ENCODE results near the gene USP48. TPM values are rescaled to one million over a fixed set of nuclear protein-coding genes. Genes with fewer than 3 reads are reported as not detected.

Gene USP48
- total RNA-seq, 4 donors from 2014 or later, result 11.5 to 24.4 (median 14.5) TPM

DNA sequence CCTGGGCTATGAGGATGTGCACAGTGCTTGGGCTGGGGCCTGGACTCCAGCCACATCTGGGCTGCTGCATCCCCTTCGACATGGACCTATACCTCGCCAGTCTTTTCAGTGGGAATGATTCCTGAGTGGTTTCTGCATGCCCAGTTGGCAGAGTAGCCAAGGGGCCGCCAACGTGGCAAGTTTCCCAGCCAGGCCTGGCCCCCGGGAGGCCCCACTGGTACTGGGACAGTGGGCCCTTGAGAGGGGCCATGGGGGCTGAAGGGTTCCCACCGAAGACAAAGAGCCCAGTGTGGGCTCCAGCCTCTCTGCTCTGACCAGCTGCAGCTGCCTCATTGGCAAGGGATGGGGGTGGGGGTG, 129.2 kb downstream of the USP48 start:
- Histone ChIP-seq H3K4me3 (no peak overlapping the region), H3K27ac (no peak overlapping the region), H3K27me3 (peaks cover 20 to 28% (median 26%) of the 10 kb centered on the region in 3 donors), H3K9me3 (no peaks in the 10 kb centered on the region), H3K4me1 (no peaks in the 10 kb centered on the region), H3K36me3 (no peaks in the 10 kb centered on the region)
- no peak for DNase-seq
- intact Hi-C loops (cut with DNase I; ENCODE audit: low total_unique reads), result no loop called here
- in situ Hi-C loops (cut with MboI; ENCODE audit: low sequenced_read_pairs in 4 of 4), result loop anchor here in 1 of 4 donors (25.0 kb wide), 1 partner anchor 416 kb away; no protein-coding TSS in a partner anchor
- TF ChIP-seq, protein P1, sequence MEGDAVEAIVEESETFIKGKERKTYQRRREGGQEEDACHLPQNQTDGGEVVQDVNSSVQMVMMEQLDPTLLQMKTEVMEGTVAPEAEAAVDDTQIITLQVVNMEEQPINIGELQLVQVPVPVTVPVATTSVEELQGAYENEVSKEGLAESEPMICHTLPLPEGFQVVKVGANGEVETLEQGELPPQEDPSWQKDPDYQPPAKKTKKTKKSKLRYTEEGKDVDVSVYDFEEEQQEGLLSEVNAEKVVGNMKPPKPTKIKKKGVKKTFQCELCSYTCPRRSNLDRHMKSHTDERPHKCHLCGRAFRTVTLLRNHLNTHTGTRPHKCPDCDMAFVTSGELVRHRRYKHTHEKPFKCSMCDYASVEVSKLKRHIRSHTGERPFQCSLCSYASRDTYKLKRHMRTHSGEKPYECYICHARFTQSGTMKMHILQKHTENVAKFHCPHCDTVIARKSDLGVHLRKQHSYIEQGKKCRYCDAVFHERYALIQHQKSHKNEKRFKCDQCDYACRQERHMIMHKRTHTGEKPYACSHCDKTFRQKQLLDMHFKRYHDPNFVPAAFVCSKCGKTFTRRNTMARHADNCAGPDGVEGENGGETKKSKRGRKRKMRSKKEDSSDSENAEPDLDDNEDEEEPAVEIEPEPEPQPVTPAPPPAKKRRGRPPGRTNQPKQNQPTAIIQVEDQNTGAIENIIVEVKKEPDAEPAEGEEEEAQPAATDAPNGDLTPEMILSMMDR (IDR thresholded peaks at IDR 0.05 in 4 of 5, conservative IDR thresholded peaks at IDR 0.05 in 1 of 5), result no peak
- no peak for TF ChIP-seq POLR2A (IDR thresholded peaks at IDR 0.05)
- ATAC-seq, result no peak

DNA sequence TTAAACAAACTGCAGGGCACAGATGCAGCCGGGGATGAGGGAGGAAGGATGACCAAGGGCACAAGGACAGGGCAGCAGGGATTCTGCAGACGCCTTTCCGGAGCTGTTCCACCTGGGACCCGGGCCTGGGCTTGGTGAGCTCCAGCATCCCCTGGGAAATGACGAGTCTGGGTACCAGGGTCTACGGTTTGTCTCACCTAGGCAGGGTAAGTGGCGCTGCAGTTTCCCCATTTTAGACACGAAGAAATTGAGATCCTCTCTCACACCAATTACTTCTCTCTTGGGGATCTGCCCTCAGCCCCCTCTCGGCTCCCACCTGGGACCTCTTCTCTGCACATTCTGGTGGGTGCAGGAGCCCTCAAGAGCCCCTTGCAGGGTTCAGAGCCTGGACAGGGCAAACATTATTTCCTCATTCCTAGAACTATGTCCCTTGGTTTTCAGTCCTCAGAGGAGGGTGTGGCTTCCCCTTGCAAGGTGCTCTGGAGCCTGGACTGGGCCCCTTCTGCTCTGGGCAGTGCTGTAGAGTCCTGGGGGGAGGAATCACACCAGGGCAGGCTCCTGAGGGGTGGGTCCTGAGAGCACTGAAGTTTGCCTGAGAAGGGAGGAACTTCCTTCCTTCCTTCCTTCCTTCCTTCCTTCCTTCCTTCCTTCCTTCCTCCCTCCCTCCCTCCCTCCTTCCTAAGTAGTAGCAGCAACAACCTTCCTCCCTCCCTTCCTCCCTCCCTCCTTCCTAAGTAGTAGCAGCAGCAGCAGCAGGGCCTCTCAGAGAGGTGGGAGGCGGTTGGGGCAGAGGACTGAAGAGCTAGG, 129.8 kb downstream of the USP48 start:
- H3K4me1 ChIP-seq, result no peaks in the 10 kb centered on the region
- H3K27ac ChIP-seq, result no peak overlapping the region
- intact Hi-C loops (cut with DNase I; ENCODE audit: low total_unique reads), result no loop called here
- no peaks in the 10 kb centered on the region for H3K36me3 ChIP-seq
- no peaks in the 10 kb centered on the region for H3K9me3 ChIP-seq
- H3K4me3 ChIP-seq, result no peak overlapping the region
- in situ Hi-C loops (cut with MboI; ENCODE audit: low sequenced_read_pairs in 4 of 4), result loop anchor here in 1 of 4 donors (25.0 kb wide), 1 partner anchor 416 kb away; no protein-coding TSS in a partner anchor
- ATAC-seq (no peak), DNase-seq (no peak)
- TF ChIP-seq POLR2A (IDR thresholded peaks at IDR 0.05), result no peak
- TF ChIP-seq, protein P1 (IDR thresholded peaks at IDR 0.05 in 4 of 5, conservative IDR thresholded peaks at IDR 0.05 in 1 of 5), result no peak
- peaks cover 21 to 32% (median 30%) of the 10 kb centered on the region in 3 donors for H3K27me3 ChIP-seq

DNA sequence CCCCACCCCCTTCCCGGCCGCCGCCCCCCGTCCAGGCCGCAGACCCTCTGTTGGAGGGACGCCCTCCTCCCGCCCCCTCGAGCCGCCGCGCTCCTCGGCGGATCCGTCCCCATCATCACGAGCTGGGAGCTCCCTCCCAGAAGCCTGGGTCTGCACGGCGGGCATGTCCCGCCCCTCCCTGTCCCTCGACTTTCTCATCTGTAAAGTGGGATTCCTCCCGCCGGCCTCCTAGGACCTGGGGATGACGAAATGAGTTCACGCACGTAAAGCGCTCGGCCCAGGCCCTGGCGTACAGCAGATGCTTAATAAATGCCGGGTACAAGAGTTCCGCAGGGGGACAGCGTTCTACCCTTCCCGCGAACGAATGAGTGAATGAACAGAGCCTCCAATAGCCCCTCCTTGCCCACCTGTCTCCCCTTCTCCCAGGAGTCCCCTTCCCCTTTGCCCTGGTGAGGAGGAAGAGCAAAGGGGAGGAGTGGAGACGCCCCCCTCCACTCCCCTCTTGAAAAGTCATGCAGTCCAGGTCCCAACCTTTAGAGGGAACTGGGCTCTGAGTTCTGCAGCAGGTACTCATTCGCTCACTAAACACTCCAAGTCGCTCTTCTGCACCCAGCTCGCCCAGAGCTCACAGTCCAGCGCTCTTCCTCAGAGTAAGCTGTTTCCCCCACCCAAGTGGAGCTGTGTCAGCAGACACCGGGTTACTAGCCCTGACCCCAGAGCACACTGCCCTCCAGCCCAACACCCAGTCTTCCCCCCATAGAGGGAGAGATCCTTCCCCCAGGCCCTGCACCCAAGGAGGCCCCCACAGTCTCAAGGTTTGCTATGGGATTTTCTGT, 130.6 kb downstream of the USP48 start:
- no peak overlapping the region for H3K4me3 ChIP-seq
- no peaks in the 10 kb centered on the region for H3K36me3 ChIP-seq
- H3K4me1 ChIP-seq, result no peaks in the 10 kb centered on the region
- ATAC-seq (no peak), DNase-seq (no peak)
- TF ChIP-seq, protein P1 (IDR thresholded peaks at IDR 0.05 in 4 of 5, conservative IDR thresholded peaks at IDR 0.05 in 1 of 5), result no peak
- TF ChIP-seq POLR2A (IDR thresholded peaks at IDR 0.05), result no peak
- no peak overlapping the region for H3K27ac ChIP-seq
- H3K27me3 ChIP-seq, result peaks cover 28 to 32% (median 30%) of the 10 kb centered on the region in 3 donors
- no peaks in the 10 kb centered on the region for H3K9me3 ChIP-seq
- intact Hi-C loops (cut with DNase I; ENCODE audit: low total_unique reads), result no loop called here
- in situ Hi-C loops (cut with MboI; ENCODE audit: low sequenced_read_pairs in 4 of 4), result loop anchor here in 1 of 4 donors (25.0 kb wide), 1 partner anchor 415 kb away; no protein-coding TSS in a partner anchor

DNA sequence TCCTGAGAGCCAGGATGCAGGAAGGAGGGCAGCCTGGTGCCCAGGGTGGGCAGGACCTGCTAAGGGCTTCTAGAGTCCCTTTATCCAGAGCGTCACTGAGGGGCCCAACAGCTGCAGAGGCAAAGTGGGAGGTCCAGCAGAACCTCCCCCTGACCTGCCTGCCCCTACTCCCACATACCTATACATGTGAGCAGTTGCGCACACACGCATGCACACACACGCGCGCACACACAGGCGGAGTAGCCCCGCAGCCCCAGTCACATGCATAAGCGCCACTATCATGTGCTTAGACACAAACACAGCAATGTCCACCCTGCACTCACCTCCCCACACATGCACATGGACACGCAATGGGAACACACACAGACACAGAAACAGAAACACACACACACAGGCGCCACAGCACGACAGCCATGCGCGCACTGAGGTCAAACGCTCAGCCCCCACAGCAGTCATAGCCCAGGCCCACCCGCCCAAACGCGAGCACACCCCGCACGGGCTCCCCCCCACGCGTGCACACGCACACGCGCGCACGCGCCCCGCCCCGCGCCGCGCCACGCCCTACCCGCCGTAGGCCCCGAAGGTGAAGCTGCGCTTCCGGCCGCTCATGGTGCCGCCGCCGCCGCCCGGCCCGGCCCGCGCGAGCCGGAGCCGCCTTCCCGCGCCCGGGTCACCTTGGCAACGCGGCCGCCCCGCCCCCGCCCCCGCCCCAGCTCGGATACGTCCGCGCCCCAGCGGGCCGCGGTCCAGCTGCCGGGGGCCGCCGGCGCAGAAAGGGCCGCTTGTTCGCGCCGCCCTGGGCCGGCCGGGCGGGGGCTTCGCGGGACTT, 131.5 kb downstream of the USP48 start:
- peak overlapping the region in 3 of 4 donors; percentile 32 to 37 (median 36) for H3K4me3 ChIP-seq
- no peak for TF ChIP-seq POLR2A (IDR thresholded peaks at IDR 0.05)
- TF ChIP-seq, protein P1 (IDR thresholded peaks at IDR 0.05 in 4 of 5, conservative IDR thresholded peaks at IDR 0.05 in 1 of 5), result no peak
- no peaks in the 10 kb centered on the region for H3K9me3 ChIP-seq
- peaks cover 28 to 32% (median 30%) of the 10 kb centered on the region in 3 donors for H3K27me3 ChIP-seq
- no peaks in the 10 kb centered on the region for H3K4me1 ChIP-seq
- intact Hi-C loops (cut with DNase I; ENCODE audit: low total_unique reads), result no loop called here
- no peaks in the 10 kb centered on the region for H3K36me3 ChIP-seq
- ATAC-seq, result no peak
- in situ Hi-C loops (cut with MboI; ENCODE audit: low sequenced_read_pairs in 4 of 4), result loop anchor here in 1 of 4 donors (25.0 kb wide), 1 partner anchor 414 kb away; no protein-coding TSS in a partner anchor
- no peak for DNase-seq
- no peak overlapping the region for H3K27ac ChIP-seq

Data from gastrocnemius medialis (tissue), 4 donors.